HuH-7.5 (cell line): Measurements from ENCODE around the gene MAP3K6.
"Not testable (repeated sequence)": the region's sequence is repeated elsewhere in the genome, so short reads cannot be mapped to it uniquely, and the experiment has no call there.

Experiments
- DNase-seq: peaks from one replicate; pipeline ENCODE4 v3.0.0; 2011; ENCODE audit warnings: low spot score

The MAP3K6 gene

GRCh38 chr1:27366411-27367159 lies at the start of gene MAP3K6:
MAP3K6 (minus strand) TSS chr1:27366961; CDS start chr1:27366597, 364 bp downstream.
- peak; percentile 88 for DNase-seq

- no peak for DNase-seq
Observed at GRCh38 chr1:27414091-27414490, 47.3 kb upstream of the MAP3K6 start.

- DNase-seq: no peak
Observed at GRCh38 chr1:27413004-27413403, 46.2 kb upstream of the MAP3K6 start.

GRCh38 chr1:27412502-27412901 lies 45.7 kb upstream of the MAP3K6 start:
- no peak for DNase-seq

GRCh38 chr1:27410709-27411108 lies 43.9 kb upstream of the MAP3K6 start:
- no peak for DNase-seq

GRCh38 chr1:27409669-27410068 lies 42.9 kb upstream of the MAP3K6 start:
- no peak for DNase-seq

GRCh38 chr1:27408151-27408550 lies 41.4 kb upstream of the MAP3K6 start:
- DNase-seq: no peak

GRCh38 chr1:27406791-27407190 lies 40.0 kb upstream of the MAP3K6 start:
- DNase-seq: not testable (repeated sequence)

GRCh38 chr1:27406362-27406680 lies 39.6 kb upstream of the MAP3K6 start:
- no peak for DNase-seq

GRCh38 chr1:27405598-27406361 lies 39.0 kb upstream of the MAP3K6 start:
- not testable (repeated sequence) for DNase-seq

- DNase-seq: no peak
Observed at GRCh38 chr1:27405074-27405473, 38.3 kb upstream of the MAP3K6 start.

- no peak for DNase-seq
Observed at GRCh38 chr1:27403931-27404330, 37.2 kb upstream of the MAP3K6 start.

- no peak for DNase-seq
Observed at GRCh38 chr1:27403065-27403726, 36.4 kb upstream of the MAP3K6 start.

- DNase-seq: no peak
Observed at GRCh38 chr1:27402349-27402754, 35.6 kb upstream of the MAP3K6 start.

GRCh38 chr1:27400963-27401341 lies 34.2 kb upstream of the MAP3K6 start:
- DNase-seq: no peak

GRCh38 chr1:27400082-27400962 lies 33.6 kb upstream of the MAP3K6 start:
- DNase-seq: no peak

- DNase-seq: no peak
Observed at GRCh38 chr1:27399251-27400025, 32.7 kb upstream of the MAP3K6 start.

GRCh38 chr1:27398405-27399149 lies 31.8 kb upstream of the MAP3K6 start:
- DNase-seq: no peak

- DNase-seq: no peak
Observed at GRCh38 chr1:27397749-27398148, 31.0 kb upstream of the MAP3K6 start.

- no peak for DNase-seq
Observed at GRCh38 chr1:27397110-27397509, 30.3 kb upstream of the MAP3K6 start.
